GM12874 (cell line): Measurements from ENCODE around the gene ANO3.

Experiments
- CTCF ChIP-seq: IDR thresholded peaks from 2 replicates; pipeline ENCODE4 v1.5.1; 2011; ENCODE audit warnings: low read depth, mild to moderate bottlenecking, control low read depth, low read length, moderate library complexity; ENCODE audit not compliant: insufficient read depth

Gene ANO3

GRCh38 chr11:26527685-26528084, 195.8 kb downstream of the ANO3 start:
- no peak for TF ChIP-seq CTCF

GRCh38 chr11:26537341-26537740, 205.4 kb downstream of the ANO3 start:
- TF ChIP-seq CTCF: no peak

- no peak for TF ChIP-seq CTCF
Measured at GRCh38 chr11:26539517-26539916, 207.6 kb downstream of the ANO3 start.

- TF ChIP-seq CTCF: no peak
Measured at GRCh38 chr11:26541870-26542269, 209.9 kb downstream of the ANO3 start.

- no peak for TF ChIP-seq CTCF
Measured at GRCh38 chr11:26549176-26549575, 217.2 kb downstream of the ANO3 start.

GRCh38 chr11:26550022-26550421, 218.1 kb downstream of the ANO3 start:
- TF ChIP-seq CTCF: no peak

GRCh38 chr11:26551186-26551801, 219.4 kb downstream of the ANO3 start:
- 0 out of 2 replicates have a peak, but pooled peaks have one; percentile 16 for TF ChIP-seq CTCF

- TF ChIP-seq CTCF: no peak
Measured at GRCh38 chr11:26553182-26553581, 221.3 kb downstream of the ANO3 start.
